GM13977 (cell line): ENCODE data around the gene KCNH6.

Source experiments
- DNase-seq: peaks from one replicate; pipeline ENCODE4 v3.0.0; 2012; ENCODE audit warnings: low spot score
- in situ Hi-C: fragments of 300-500 bp; cut with MboI; formaldehyde crosslinking; loops from one replicate; pipeline ENCODE4 v1.12.0; 2022; ENCODE audit warnings: low sequenced_read_pairs, low pct_unique_long_range_greater_than_20kb, mixed read lengths, inconsistent platforms; ENCODE audit not compliant: unreplicated experiment
- TF ChIP-seq, protein P1 (sequence below): IDR thresholded peaks from 2 replicates; pipeline ENCODE4 v1.5.1; 2012; ENCODE audit warnings: mild to moderate bottlenecking, control low read depth; ENCODE audit not compliant: insufficient read depth; ENCODE audit errors: extremely low read depth, missing control alignments

Gene KCNH6

GRCh38 chr17:63537991-63538692, 15.0 kb downstream of the KCNH6 start:
- no peak for DNase-seq
- in situ Hi-C loops: no loop called here

DNA sequence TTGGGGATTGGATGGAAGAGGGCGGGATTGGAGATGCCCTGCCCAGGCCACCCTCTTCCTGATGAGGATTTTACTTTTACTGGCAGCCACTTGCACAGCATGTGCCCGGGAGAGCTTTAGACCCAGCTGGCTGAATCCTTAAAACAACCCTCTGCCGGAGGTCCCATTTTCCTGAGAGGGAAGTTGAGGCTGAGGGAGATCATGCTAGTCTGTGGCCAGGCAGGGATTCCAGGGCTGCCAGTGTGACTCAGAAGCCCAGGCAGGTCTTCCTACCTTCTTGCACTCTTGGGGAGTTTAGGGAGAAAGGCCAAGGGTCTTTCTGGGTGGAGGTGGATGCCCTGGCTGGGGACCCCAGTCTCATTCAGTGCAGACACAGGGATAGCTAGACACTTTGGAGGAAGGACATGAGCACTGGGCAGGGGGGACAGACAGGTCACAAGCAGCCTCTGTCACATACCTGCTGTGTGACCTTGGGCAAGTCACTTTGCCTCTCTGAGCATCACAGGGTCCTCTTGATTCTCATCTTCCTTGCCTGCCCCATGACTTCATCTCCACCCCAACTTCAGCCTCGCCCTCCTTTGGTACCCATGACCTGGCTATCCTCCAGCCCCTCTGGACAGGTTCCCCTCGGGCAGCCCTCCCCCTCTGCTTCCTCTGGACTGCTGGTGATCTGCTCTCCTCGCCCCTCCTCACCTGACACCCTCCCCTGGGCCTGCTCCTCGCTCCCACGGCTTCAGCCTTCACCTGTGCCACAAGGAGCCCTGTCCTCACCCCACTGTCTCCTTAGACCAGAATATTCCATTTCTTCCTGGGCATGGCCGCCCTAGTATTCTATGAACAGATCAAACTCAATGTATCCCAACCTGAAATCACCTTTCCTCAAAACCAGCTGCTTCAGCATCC, 15.8 kb downstream of the KCNH6 start:
- no peak for DNase-seq
- in situ Hi-C loops: no loop called here
- TF ChIP-seq, protein P1, sequence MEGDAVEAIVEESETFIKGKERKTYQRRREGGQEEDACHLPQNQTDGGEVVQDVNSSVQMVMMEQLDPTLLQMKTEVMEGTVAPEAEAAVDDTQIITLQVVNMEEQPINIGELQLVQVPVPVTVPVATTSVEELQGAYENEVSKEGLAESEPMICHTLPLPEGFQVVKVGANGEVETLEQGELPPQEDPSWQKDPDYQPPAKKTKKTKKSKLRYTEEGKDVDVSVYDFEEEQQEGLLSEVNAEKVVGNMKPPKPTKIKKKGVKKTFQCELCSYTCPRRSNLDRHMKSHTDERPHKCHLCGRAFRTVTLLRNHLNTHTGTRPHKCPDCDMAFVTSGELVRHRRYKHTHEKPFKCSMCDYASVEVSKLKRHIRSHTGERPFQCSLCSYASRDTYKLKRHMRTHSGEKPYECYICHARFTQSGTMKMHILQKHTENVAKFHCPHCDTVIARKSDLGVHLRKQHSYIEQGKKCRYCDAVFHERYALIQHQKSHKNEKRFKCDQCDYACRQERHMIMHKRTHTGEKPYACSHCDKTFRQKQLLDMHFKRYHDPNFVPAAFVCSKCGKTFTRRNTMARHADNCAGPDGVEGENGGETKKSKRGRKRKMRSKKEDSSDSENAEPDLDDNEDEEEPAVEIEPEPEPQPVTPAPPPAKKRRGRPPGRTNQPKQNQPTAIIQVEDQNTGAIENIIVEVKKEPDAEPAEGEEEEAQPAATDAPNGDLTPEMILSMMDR: no peak

More at GRCh38 chr17:63537991-63538692, 15.0 kb downstream of the KCNH6 start:
- TF ChIP-seq, protein P1: no peak

DNA sequence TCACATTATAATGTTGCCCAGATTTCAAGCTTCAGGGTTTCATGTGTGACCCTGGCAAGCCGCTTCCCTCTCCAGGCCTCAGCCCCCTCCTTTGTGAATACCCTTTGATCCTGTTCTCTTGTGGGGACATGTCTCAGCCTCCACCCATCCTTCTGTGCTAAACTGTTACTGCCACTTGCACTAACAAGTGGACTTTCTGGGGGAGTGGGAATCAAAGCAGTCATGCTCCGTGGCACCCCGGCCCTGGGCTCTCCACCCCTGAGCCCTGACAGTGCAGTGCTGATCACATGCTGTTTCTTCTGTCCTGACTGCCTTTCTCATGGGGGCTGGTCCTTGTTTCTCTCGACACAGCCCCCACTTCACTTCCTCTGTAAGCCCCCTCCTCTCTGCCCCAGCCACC, 17.4 kb downstream of the KCNH6 start:
- in situ Hi-C loops: no loop called here
- no peak for DNase-seq
- TF ChIP-seq, protein P1: no peak

- DNase-seq: no peak
- TF ChIP-seq, protein P1: no peak
- in situ Hi-C loops: no loop called here
Observed at GRCh38 chr17:63542218-63542545, 19.0 kb downstream of the KCNH6 start.

DNA sequence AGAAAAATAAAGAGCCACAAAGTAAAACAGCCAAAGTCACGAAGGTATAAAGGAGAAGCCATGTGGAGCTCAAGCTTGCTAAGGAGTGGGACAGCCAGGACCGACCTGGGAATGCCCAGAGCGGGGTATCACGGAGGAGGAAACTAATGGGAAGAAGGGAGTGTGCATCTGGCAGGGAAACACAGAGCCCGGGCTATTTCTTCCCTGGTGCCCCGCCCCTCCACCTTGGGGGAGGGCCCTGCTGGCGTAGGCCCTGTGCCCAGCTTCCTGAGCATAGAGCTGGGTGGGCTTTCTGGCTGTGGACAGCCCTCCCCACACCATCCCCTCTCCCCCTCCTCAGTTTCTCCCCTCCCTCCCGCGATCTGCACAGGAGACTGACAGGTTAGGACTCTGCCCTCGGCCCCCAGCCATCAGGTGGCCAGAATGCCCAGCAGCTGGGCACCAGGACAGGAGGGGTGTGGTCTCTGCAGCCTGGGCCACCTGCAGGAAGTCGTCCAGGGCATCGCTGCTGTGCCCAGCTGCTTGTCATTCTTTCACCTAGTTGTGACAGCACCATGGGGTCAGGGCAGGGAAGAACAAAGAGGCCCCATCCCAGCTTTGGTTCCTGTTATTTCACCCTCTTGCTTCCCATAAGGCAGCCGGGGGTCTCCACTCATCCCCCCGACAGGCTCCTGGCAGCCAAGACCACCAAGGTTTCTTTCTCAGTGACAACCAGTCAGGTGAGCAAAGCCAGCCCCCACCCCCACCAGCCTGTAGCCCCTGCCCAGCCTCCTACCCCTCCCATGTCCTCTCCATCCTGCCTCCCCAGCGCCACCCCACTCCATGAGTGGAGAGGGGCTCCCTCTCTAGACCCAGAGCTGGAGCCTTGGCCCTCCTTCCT, 20.0 kb downstream of the KCNH6 start:
- in situ Hi-C loops: no loop called here
- TF ChIP-seq, protein P1: no peak
- no peak for DNase-seq

DNA sequence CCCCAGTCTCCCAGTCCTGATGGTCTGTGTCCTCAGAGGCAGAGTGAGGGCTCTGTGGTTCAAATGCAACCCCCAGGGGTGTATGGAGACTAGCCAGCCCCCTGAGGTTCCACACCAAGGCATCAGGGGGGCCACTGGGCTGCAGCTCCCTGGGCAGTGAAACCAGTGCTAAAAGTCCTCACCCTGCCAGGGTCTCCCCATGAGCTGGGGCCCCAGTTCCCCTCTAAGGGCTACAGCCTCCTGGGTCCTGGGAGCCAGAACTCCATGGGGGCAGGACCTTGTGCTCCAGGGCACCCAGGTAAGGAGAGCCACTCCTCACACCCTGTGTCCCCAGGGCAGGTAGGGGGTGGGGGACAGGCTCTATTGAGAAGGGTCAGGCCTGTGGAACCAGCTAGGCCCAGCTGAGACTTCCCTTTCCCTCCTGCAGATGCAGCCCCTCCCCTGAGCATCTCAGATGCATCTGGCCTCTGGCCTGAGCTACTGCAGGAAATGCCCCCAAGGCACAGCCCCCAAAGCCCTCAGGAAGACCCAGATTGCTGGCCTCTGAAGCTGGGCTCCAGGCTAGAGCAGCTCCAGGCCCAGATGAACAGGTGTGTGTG, 20.8 kb downstream of the KCNH6 start:
- TF ChIP-seq, protein P1: no peak
- in situ Hi-C loops: no loop called here
- no peak for DNase-seq
